CD4-positive, alpha-beta T cell treated with Interleukin-17A for 1 hour (primary cell): Measurements from ENCODE around the gene NOSIP.
A peak's percentile ranks its signal among the peaks of the same experiment; 100 is the strongest.

Experiments
- DNase-seq: peaks from one replicate; pipeline ENCODE4 v3.0.0-alpha.2; 2020

Gene NOSIP

GRCh38 chr19:49570997-49571676 lies 9.2 kb downstream of the NOSIP start:
- DNase-seq = peak; percentile 63

GRCh38 chr19:49570138-49570856 lies 10.1 kb downstream of the NOSIP start:
- peak; percentile 89 for DNase-seq

- peak; percentile 92 for DNase-seq
These were observed 12.4 kb downstream of the NOSIP start for GRCh38 chr19:49567861-49568441.

- DNase-seq = no peak
These were observed 14.1 kb downstream of the NOSIP start for GRCh38 chr19:49566302-49566701.

GRCh38 chr19:49565261-49565660 lies 15.1 kb downstream of the NOSIP start:
- peak; percentile 51 for DNase-seq

- peak; percentile 47 for DNase-seq
These were observed 15.7 kb downstream of the NOSIP start for GRCh38 chr19:49564616-49565045.

- DNase-seq = peak; percentile 57
These were observed 19.9 kb downstream of the NOSIP start for GRCh38 chr19:49560358-49560900.

GRCh38 chr19:49559928-49560327 lies 20.4 kb downstream of the NOSIP start:
- no peak for DNase-seq

- no peak for DNase-seq
These were observed 20.9 kb downstream of the NOSIP start for GRCh38 chr19:49559443-49559842.

GRCh38 chr19:49558591-49558990 lies 21.8 kb downstream of the NOSIP start:
- peak; percentile 38 for DNase-seq

- DNase-seq = no peak
These were observed 22.6 kb downstream of the NOSIP start for GRCh38 chr19:49557641-49558325.

- peak; percentile 49 for DNase-seq
These were observed 23.7 kb downstream of the NOSIP start for GRCh38 chr19:49556412-49557398.

- DNase-seq = peak; percentile 87
These were observed 24.6 kb downstream of the NOSIP start for GRCh38 chr19:49555600-49556411.

GRCh38 chr19:49554701-49555181 lies 25.6 kb downstream of the NOSIP start:
- DNase-seq = peak; percentile 70

- DNase-seq = peak; percentile 45
These were observed 26.7 kb downstream of the NOSIP start for GRCh38 chr19:49553451-49554271.

- peak; percentile 60 for DNase-seq
These were observed 27.6 kb downstream of the NOSIP start for GRCh38 chr19:49552749-49553148.

- no peak for DNase-seq
These were observed 28.8 kb downstream of the NOSIP start for GRCh38 chr19:49551531-49551930.

- DNase-seq = no peak
These were observed 31.3 kb downstream of the NOSIP start for GRCh38 chr19:49549045-49549444.

- peak; percentile 86 for DNase-seq
These were observed 33.4 kb downstream of the NOSIP start for GRCh38 chr19:49546825-49547565.
